GM12878 (cell line): ENCODE results near the gene PTGS1. TPM values are rescaled to one million over a fixed set of nuclear protein-coding genes. Genes with fewer than 3 reads are reported as not detected.

Experiments used
- ATAC-seq: fragments of 200-7000 bp; cut with Tn5 transposase; 3 replicates; pipeline ENCODE4 v1.9.1; 2020; ENCODE audit warnings: mild to moderate bottlenecking, moderate library complexity
- BruUV-seq: library from RNA; stranded (reverse); fragments of 400-500 nt; replicated peaks from 2 replicates; lab custom pipeline; 2021; lab: Mats Ljungman, UMichigan
- CTCF ChIA-PET: fragments of 300-600 bp; sonication (Branson Sonifier 250); formaldehyde crosslinking; extraction: SDS; loops from one replicate; lab custom pipeline; 2021; ENCODE audit warnings: inconsistent platforms; lab: Yijun Ruan, JAX
- POLR2A ChIA-PET: fragments of 350-600 bp; formaldehyde crosslinking; extraction: SDS; loops from one replicate; lab custom pipeline; 2021; ENCODE audit warnings: inconsistent platforms; lab: Charles Lee
- RAD21 ChIA-PET: fragments of 300-600 bp; sonication (Branson Sonifier 250); formaldehyde crosslinking; loops from one replicate; lab custom pipeline; 2023; ENCODE audit warnings: antibody characterized with exemption; ENCODE audit not compliant: unreplicated experiment; lab: Charles Lee
- SMC1A ChIA-PET: fragments of 300-600 bp; sonication (Branson Sonifier 250); formaldehyde crosslinking; loops from one replicate; lab custom pipeline; 2023; ENCODE audit not compliant: unreplicated experiment, uncharacterized antibody; lab: Charles Lee
- DNase-seq: peaks from one replicate; pipeline ENCODE4 v3.0.0-alpha.2; 2011; ENCODE audit warnings: low read depth, low spot score
- FAIRE-seq: peaks from 3 replicates; lab custom pipeline; 2011; peaks lifted over from hg19 to GRCh38; lab: Jason Lieb, UNC
- H2AFZ ChIP-seq: 2 replicates; pipeline ENCODE4 v1.6.0; 2011; ENCODE audit warnings: low read depth, low read length, control low read depth; ENCODE audit not compliant: control insufficient read depth
- H3K27ac ChIP-seq: 2 replicates; pipeline ENCODE4 v1.5.1; 2011; ENCODE audit warnings: control low read depth; ENCODE audit not compliant: control insufficient read depth, insufficient read depth
- H3K27me3 ChIP-seq, 2 experiments: replicated peaks in 1 of 2; 2 replicates each; pipeline versions ENCODE4 v1.6.0 to v1.6.1; 2011; ENCODE audit warnings: low read length in 1 of 2; ENCODE audit not compliant: control insufficient read depth in 2 of 2, insufficient read depth in 2 of 2
- H3K36me3 ChIP-seq, 2 experiments: 2 replicates each; pipeline ENCODE4 v1.5.1; 2011; ENCODE audit warnings: low read length in 1 of 2; ENCODE audit not compliant: control insufficient read depth in 2 of 2, insufficient read depth in 2 of 2
- H3K4me1 ChIP-seq: 2 replicates; pipeline ENCODE4 v1.6.1; 2011; ENCODE audit warnings: mild to moderate bottlenecking, low read length, moderate library complexity, mixed read lengths; ENCODE audit not compliant: control insufficient read depth, insufficient read depth
- H3K4me2 ChIP-seq: 2 replicates; pipeline ENCODE4 v1.6.0; 2011; ENCODE audit warnings: control low read depth; ENCODE audit not compliant: control insufficient read depth, insufficient read depth
- H3K4me3 ChIP-seq: fragments of 200-600 bp; sonication (generic); 2 replicates; pipeline ENCODE4 v1.5.1; 2016
- H3K79me2 ChIP-seq: 2 replicates; pipeline ENCODE4 v1.6.0; 2011; ENCODE audit warnings: low read length; ENCODE audit not compliant: control insufficient read depth, insufficient read depth
- H3K9ac ChIP-seq: 2 replicates; pipeline ENCODE4 v1.8.0; 2011; ENCODE audit warnings: low read length, control low read depth, mixed read lengths; ENCODE audit not compliant: control insufficient read depth, insufficient read depth
- H3K9me3 ChIP-seq: replicated peaks from 3 replicates; pipeline ENCODE4 v1.5.1; 2011; ENCODE audit warnings: mild to moderate bottlenecking, low read length; ENCODE audit not compliant: control insufficient read depth, insufficient read depth
- H4K20me1 ChIP-seq: 2 replicates; pipeline ENCODE4 v1.6.0; 2011; ENCODE audit not compliant: control insufficient read depth, insufficient read depth
- BCLAF1 ChIP-seq: fragments of 450-650 bp; IDR thresholded peaks from 2 replicates; pipeline ENCODE4 v1.6.1; 2017; ENCODE audit warnings: antibody characterized with exemption, mild to moderate bottlenecking, moderate library complexity
- CBFB ChIP-seq: IDR thresholded peaks from 2 replicates; pipeline ENCODE4 v1.6.1; 2016; ENCODE audit warnings: antibody characterized with exemption, low read depth
- HDGF ChIP-seq: fragments of 450-650 bp; IDR thresholded peaks from 2 replicates; pipeline ENCODE4 v1.6.1; 2016; ENCODE audit warnings: antibody characterized with exemption
- HSF1 ChIP-seq: fragments of 150-350 bp; IDR thresholded peaks from 2 replicates; pipeline ENCODE4 v1.6.1; 2014; ENCODE audit warnings: mild to moderate bottlenecking, low read depth, low read length
- NBN ChIP-seq: fragments of 450-650 bp; IDR thresholded peaks from 2 replicates; pipeline ENCODE4 v1.6.1; 2016
- NR2C1 ChIP-seq: fragments of 450-650 bp; IDR thresholded peaks from 2 replicates; pipeline ENCODE4 v1.6.1; 2017; ENCODE audit warnings: antibody characterized with exemption, mild to moderate bottlenecking, moderate library complexity
- NR2F1 ChIP-seq: fragments of 450-650 bp; conservative IDR thresholded peaks from 2 replicates; pipeline ENCODE4 v1.6.1; 2017; ENCODE audit warnings: mild to moderate bottlenecking
- NRF1 ChIP-seq: conservative IDR thresholded peaks from 2 replicates; pipeline ENCODE4 v1.6.1; 2011; ENCODE audit warnings: mild to moderate bottlenecking, low read depth, low read length, improper control_type of control experiment
- PKNOX1 ChIP-seq: fragments of 450-650 bp; IDR thresholded peaks from 2 replicates; pipeline ENCODE4 v1.6.1; 2016; ENCODE audit warnings: mild to moderate bottlenecking
- ZNF217 ChIP-seq: fragments of 450-650 bp; IDR thresholded peaks from 2 replicates; pipeline ENCODE4 v1.6.1; 2017; ENCODE audit warnings: antibody characterized with exemption, mild to moderate bottlenecking
- WGBS: methylation state at CpG from one replicate; pipeline ENCODE4 v1.1.6; 2016; ENCODE audit warnings: low lambda C conversion rate; ENCODE audit not compliant: insufficient replicate concordance, insufficient coverage; ENCODE audit errors: missing lambda C conversion rate; 5-methylcytosine and 5-hydroxymethylcytosine counted together
- in situ Hi-C: fragments of 300-500 bp; cut with MboI; formaldehyde crosslinking; loops from 9 replicates; pipeline ENCODE4 v1.14.3; 2018; ENCODE audit warnings: mixed read lengths
- intact Hi-C: fragments of 100-400 bp; cut with micrococcal nuclease; formaldehyde crosslinking; loops from one replicate; pipeline ENCODE4 v1.14.2; 2022; ENCODE audit not compliant: unreplicated experiment
- polyA plus RNA-seq, 11 experiments: library from polyadenylated mRNA; depleted of rRNA in 4 of 11; unstranded in 6 of 11; stranded (reverse) in 5 of 11; fragments of >200 nt; fragmentation: Nextera tagmentation in 4 of 11; fragmentation: Illumina TruSeq in 1 of 11; extraction: Ambion mirVana in 4 of 11; extraction: Trizol in 1 of 11; gene quantifications; 1 replicate in 1 of 11; 2 replicates in 10 of 11; pipeline versions ENCODE4 v1.2.1 to v1.2.3, GENCODE V29; 2011 to 2016; ENCODE audit warnings: inconsistent platforms in 2 of 11, missing spikeins in 2 of 11, low read depth in 1 of 11
- total RNA-seq, 4 experiments: library from RNA; depleted of rRNA in 3 of 4; stranded (reverse); fragments of >200 nt in 3 of 4; fragmentation: Illumina TruSeq in 1 of 4; extraction: Trizol in 1 of 4; gene quantifications; 2 replicates each; pipeline versions ENCODE4 v1.2.1 to v1.2.3, GENCODE V29; 2013 to 2021

PTGS1 gene
- total and polyA plus RNA-seq, 10 of the 15 experiments (the other 5 are each of a cell fraction or from before 2014, with no cell fraction given), result 0.16 to 2.8 (median 0.96) TPM

GRCh38 chr9:122332644-122333043 lies 38.2 kb upstream of the PTGS1 start:
- BruUV-seq, result no TSS peak
- Histone ChIP-seq H3K4me1 (no peaks in the 10 kb centered on the region), H3K79me2 (no peaks in the 10 kb centered on the region), H3K9ac (no peak overlapping the region), H3K27me3 (no peaks in the 10 kb centered on the region), H2AFZ (no peak overlapping the region), H3K36me3 (no peaks in the 10 kb centered on the region; a peak in 2 of 4 replicates), H3K9me3 (no peaks in the 10 kb centered on the region), H3K4me2 (no peak overlapping the region), H4K20me1 (no peaks in the 10 kb centered on the region), H3K27ac (no peak overlapping the region), H3K4me3 (no peak overlapping the region)
- RAD21 ChIA-PET, result no interaction called here
- intact Hi-C loops (no loop called here), in situ Hi-C loops (no loop called here)
- ATAC-seq (no peak), FAIRE-seq (no peak), DNase-seq (no peak)
- TF ChIP-seq HDGF (no peak), PKNOX1 (no peak), NR2F1 (no peak), HSF1 (no peak), CBFB (no peak), ZNF217 (no peak), NBN (no peak), NR2C1 (no peak), NRF1 (no peak), BCLAF1 (no peak)
- POLR2A ChIA-PET, result no interaction called here
- CTCF ChIA-PET, result no interaction called here
- 82% methylated on average over 7 of the region's 7 CpGs for WGBS
- SMC1A ChIA-PET, result no interaction called here
